Activated CD8-positive, alpha-beta memory T cell treated with anti-CD3 and anti-CD28 coated beads for 24 hours (primary cell): ENCODE measurements around the gene MICU1.
"Not testable (repeated sequence)": the region's sequence is repeated elsewhere in the genome, so short reads cannot be mapped to it uniquely, and the experiment has no call there.

ENCODE experiments used
- DNase-seq: peaks from one replicate; pipeline ENCODE4 v3.0.0-alpha.2; 2020

MICU1 gene

DNA sequence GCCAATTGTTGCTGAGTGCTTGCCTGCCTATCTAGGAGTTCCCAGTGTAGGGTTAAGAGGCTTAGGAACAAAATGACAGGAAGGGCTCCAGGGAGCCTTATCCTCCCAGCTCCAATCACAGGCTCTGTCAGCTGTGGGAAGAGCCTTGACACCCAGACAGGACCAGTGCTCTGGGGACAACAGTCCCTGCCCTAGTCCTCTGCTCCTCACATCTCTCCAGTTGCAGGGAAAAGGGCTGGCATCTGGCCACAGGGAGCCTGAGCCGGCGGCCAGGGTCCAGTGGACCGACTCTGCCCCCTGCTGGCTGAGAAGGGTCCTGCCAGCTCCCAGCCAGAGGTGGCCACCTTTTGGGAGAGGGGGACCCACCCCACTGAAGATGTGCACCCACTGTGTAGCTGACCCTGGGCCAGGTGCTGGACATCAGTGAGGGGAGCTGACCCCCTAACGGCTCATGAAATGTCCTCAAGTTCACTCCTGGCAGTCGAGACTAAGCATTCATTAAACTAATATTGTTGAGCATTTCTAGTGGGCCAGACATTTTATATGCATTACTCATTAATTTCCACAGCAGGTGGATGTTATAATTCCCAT lies 288.7 kb downstream of the MICU1 start:
- peak; percentile 88 for DNase-seq

GRCh38 chr10:72336259-72337038 lies 289.4 kb downstream of the MICU1 start:
- no peak for DNase-seq

DNA sequence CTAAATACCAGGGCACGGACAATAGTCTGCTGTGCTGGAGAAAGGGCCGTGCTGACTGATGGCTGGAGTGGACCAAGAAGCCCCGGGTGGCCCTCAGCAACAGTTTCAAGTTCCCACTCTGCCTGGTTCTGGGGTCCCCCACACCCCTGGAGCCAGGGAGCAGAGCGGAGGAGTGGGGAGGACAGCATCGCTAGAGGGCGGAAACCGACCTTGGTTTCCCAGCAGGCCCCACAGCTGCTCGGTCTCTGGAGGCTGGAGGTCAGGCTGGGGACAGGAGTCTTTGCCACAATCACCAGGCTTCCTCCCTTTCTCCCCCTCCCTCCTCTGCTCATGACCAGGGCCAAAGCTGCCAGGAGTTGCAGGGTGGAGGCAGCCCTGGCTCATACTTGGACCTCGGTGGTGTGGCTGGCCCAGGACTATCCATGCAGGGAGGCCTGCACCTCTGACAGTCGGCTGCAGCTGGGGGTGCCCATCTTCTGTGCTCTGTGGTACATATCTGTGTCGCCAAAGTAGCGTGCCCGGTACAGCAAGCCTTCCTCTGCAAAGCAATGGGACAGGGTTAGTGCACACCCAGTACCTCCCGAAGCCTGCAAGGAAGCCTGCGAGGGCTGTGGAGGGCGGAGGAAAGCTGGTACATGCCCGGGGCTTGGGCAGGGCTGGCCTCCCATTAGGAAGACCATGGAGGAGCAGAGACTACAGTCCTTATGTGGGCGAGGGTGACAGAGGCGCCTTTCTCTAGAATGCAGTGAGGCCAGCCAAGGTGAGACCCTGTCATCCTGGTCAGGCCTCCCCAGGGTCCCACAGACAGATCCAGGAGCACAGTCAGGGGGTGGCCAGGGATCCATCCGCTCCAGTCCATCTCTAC lies 290.3 kb downstream of the MICU1 start:
- peak; percentile 79 for DNase-seq

- peak; percentile 88 for DNase-seq
These were observed 291.0 kb downstream of the MICU1 start for GRCh38 chr10:72334825-72335393.

DNA sequence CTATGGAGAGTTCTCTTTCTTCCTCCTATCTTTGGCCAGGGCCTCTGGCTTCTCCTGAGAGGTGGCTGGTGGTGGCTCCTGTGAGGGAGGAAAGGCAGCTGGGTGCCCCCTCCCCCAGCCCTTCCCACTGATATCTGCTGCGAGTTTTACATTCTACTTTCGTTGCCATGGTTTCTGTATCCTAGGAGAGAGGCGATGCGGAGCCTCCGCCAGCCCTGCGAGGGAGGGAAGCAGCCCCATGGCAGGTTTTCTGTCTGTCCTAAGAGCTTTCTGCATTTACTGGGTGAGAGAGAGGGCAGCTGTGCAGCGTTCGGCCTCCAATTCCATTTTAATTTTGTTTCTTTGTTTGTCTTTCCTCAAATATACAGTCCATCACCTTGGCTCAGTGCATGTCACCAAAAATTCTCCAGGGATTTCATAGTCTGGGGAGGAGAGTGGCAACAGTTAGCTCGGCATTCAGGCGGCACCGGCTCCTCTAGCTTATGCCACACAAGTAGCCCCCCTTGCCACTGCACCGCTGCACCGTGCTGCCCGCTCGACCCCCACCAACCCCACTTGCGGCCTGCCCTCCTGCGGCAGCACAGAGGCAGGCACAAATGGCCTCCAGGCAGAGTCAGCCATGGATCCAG lies 291.6 kb downstream of the MICU1 start:
- no peak for DNase-seq

GRCh38 chr10:72333112-72334015 lies 292.5 kb downstream of the MICU1 start:
- DNase-seq, result peak; percentile 67

GRCh38 chr10:72332423-72333111 lies 293.3 kb downstream of the MICU1 start:
- no peak for DNase-seq

GRCh38 chr10:72331575-72332422 lies 294.1 kb downstream of the MICU1 start:
- peak; percentile 91 for DNase-seq

- DNase-seq, result no peak
These were observed 295.8 kb downstream of the MICU1 start for GRCh38 chr10:72330069-72330426.

DNA sequence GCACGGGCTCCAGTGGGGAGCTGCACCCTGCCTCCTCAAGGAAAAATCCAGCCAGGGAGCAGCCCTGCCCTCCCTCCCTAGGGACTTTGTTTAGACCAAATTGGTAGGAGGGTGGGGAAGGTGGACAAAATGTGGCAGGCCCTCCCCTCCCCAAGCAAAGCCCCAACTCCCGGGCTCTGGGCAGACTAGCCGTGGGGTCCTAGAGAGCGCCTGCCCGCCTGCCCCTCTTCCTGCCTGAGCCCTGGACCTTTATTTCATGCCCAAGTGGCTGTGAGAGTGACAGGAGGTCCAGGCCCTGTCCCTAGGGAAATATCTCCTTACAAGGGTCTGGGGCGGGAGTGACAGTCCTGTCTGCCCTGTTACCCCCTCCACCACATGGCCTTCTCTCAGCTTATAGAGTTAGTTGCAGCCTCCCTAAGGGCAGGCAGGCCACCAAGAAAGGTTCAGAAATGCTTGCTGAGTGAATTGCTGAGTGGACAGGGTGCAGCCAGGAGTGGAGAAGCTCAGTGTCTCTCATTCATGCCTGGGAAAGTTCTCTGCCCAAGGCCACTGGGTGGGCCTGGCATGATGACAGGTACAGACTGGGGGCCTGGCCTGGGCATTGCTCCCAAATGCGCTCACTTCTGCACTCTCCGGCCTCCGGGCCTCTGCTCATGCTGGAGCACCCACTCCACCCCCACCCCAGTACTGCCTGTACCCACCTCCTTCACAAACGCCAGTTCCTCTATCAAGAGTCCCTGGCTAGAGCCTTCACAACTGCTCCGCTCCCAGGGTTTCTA lies 296.4 kb downstream of the MICU1 start:
- DNase-seq, result no peak

GRCh38 chr10:72328829-72329204 lies 297.1 kb downstream of the MICU1 start:
- DNase-seq, result no peak

DNA sequence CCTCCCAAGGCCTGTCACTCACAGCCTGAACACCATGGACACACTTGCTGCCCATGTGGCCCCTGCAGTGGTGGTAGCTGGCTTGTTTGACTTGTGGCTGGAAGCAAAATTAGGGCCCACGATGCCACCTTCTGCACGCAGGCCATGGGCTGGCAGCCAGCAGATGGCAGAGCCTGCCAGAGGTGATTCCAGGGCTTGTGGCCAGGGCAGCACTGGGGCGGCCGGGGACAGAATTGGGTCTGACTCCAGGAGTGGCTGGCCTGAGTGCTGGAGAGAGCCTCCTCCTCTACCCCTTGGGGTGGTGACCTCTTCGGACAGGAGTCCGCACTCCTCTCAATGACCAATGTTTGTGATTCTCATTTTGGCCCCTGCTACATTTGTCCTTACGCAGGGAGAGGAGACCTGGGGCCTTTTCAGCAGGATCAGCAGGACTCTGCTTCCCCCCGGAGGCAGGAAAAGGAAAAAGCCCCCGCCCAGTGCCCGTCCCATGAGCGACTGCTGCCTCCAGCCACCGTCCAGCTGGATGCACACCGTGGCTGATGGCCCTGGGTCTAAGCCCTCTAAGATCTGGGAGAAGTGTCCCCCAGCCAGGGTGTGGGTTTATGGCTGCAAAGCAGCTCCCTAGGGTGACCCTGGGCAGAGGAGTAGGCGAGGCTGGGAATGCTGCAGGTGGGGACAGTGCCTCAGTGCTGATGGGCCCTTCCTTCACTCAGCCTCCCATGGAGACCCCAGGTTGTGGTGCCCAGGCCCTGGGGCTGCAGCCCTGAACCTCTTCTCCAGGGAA lies 297.6 kb downstream of the MICU1 start:
- DNase-seq, result no peak

GRCh38 chr10:72326665-72327603 lies 298.9 kb downstream of the MICU1 start:
- DNase-seq, result peak; percentile 88

GRCh38 chr10:72325243-72326175 lies 300.4 kb downstream of the MICU1 start:
- DNase-seq, result not testable (repeated sequence)

DNA sequence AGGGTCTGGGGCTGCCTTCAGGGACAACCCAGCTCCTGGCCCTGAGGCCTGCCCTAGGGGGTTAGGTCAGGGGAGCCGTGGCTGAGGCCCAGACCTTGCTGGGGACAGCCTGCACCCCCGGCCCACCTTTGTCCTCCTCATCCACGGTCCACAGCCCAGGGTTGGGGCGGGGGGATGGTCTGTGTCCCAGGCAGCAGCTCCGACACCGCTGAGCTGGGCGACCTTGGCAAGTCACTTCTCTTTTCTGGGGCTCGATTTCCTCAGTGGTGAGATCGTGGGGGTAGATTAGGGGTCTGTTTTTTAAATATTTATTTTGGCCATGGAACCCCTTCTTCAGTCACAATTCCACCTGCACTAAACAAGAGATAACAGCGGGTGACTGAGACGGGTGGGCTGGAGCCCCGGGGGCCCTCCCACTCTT lies 302.1 kb downstream of the MICU1 start:
- no peak for DNase-seq

DNA sequence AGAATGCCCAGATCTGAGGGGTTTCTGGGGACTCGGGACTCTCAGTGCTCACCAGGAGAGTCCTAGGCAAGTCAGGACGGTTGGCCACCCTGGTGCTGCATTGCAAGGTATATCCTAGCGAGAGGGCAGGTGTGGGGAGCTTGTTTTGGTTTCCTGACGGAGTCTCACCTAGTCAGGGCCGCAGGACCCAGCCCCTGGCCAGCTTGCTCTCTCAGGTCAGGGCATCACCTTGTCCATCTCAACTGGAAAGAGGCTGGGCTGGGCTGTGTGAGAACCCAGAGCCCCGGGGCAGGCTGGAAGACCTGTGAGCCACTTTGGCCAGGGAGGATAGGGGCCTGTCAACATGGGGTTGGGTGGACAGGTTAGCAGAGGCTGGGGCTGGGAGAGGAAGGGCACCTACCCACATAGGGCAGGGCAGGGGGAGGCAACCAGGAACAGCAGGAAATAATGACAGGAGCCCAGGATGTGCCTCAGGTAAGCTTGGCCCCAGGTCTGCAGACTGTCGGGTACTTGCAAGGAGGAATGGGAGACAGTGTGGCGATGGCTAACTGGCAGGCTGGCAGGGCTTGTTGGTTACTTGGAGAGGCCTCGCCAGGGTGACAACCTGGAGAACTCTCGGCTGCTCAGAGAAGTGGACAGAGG lies 302.6 kb downstream of the MICU1 start:
- DNase-seq, result no peak
